OCI-LY7 (cell line): Measurements from ENCODE around the gene CCR7. TPM values are rescaled to one million over a fixed set of nuclear protein-coding genes. Genes with fewer than 3 reads are reported as not detected.

ENCODE experiments used
- BruUV-seq: library from RNA; stranded (reverse); fragments of 400-500 nt; replicated peaks from 2 replicates; lab custom pipeline; 2021; lab: Mats Ljungman, UMichigan
- CTCF ChIA-PET: fragments of 300-600 bp; sonication (Branson Sonifier 250); formaldehyde crosslinking; loops from one replicate; lab custom pipeline; 2022; ENCODE audit warnings: antibody characterized with exemption; ENCODE audit not compliant: unreplicated experiment; lab: Charles Lee
- POLR2A ChIA-PET: fragments of 300-600 bp; sonication (Branson Sonifier 250); formaldehyde crosslinking; loops from one replicate; lab custom pipeline; 2022; ENCODE audit warnings: antibody characterized with exemption; lab: Charles Lee
- DNase-seq: peaks from one replicate; pipeline ENCODE4 v3.0.0-alpha.2; 2015; ENCODE audit warnings: low spot score
- H2AFZ ChIP-seq: fragments of 200-600 bp; sonication (generic), shearing (Covaris generic); 2 replicates; pipeline ENCODE4 v1.6.1; 2014; ENCODE audit warnings: mild to moderate bottlenecking, antibody characterized with exemption, low read length, moderate library complexity
- H3K27ac ChIP-seq: fragments of 200-600 bp; sonication (generic); 2 replicates; pipeline ENCODE4 v1.5.1; 2014; ENCODE audit warnings: mixed run types, low read depth, mild to moderate bottlenecking, moderate library complexity, low read length, inconsistent platforms; ENCODE audit not compliant: poor library complexity, severe bottlenecking
- H3K36me3 ChIP-seq: fragments of 200-600 bp; sonication (generic); 2 replicates; pipeline ENCODE4 v1.6.1; 2014; ENCODE audit warnings: mild to moderate bottlenecking, antibody characterized with exemption, low read length, moderate library complexity, mixed read lengths; ENCODE audit not compliant: insufficient read depth
- H3K4me1 ChIP-seq: fragments of 200-600 bp; sonication (generic); 2 replicates; pipeline ENCODE4 v1.5.1; 2014; ENCODE audit warnings: mild to moderate bottlenecking, low read length; ENCODE audit not compliant: insufficient read depth, poor library complexity, severe bottlenecking
- H3K4me2 ChIP-seq: fragments of 200-600 bp; sonication (generic); 2 replicates; pipeline ENCODE4 v1.6.1; 2014; ENCODE audit warnings: mild to moderate bottlenecking, low read length
- H3K4me3 ChIP-seq: fragments of 200-600 bp; sonication (generic); 2 replicates; pipeline ENCODE4 v1.5.1; 2014; ENCODE audit warnings: mild to moderate bottlenecking, low read depth, low read length; ENCODE audit not compliant: poor library complexity, severe bottlenecking
- H3K79me2 ChIP-seq: fragments of 200-600 bp; sonication (generic); 2 replicates; pipeline ENCODE4 v1.6.1; 2016; ENCODE audit warnings: low read depth, mild to moderate bottlenecking, low read length, moderate library complexity, mixed read lengths; ENCODE audit not compliant: insufficient read depth
- H3K9me2 ChIP-seq: fragments of 200-600 bp; sonication (generic); 2 replicates; pipeline ENCODE4 v1.6.1; 2016; ENCODE audit warnings: mild to moderate bottlenecking, low read length, mixed read lengths; ENCODE audit not compliant: insufficient read depth
- H3K9me3 ChIP-seq: fragments of 200-600 bp; sonication (generic); 2 replicates; pipeline ENCODE4 v1.6.1; 2014; ENCODE audit warnings: mild to moderate bottlenecking, mixed run types, low read length, mixed read lengths
- H4K20me1 ChIP-seq: fragments of 200-600 bp; sonication (generic); 2 replicates; pipeline ENCODE4 v1.6.1; 2014; ENCODE audit warnings: mild to moderate bottlenecking, antibody characterized with exemption, low read length, moderate library complexity, mixed read lengths; ENCODE audit not compliant: insufficient read depth
- CTCF ChIP-seq: fragments of 200-600 bp; sonication (generic); conservative IDR thresholded peaks from 2 replicates; pipeline ENCODE4 v1.5.1; 2014; ENCODE audit warnings: mild to moderate bottlenecking, antibody characterized with exemption, low read length, moderate library complexity, mixed read lengths
- EZH2phosphoT487 ChIP-seq: fragments of 200-600 bp; sonication (generic); IDR thresholded peaks from 2 replicates; pipeline ENCODE4 v1.6.1; 2018; ENCODE audit warnings: low read depth, borderline replicate concordance, mild to moderate bottlenecking, mixed run types, antibody characterized with exemption, low read length, moderate library complexity, mixed read lengths
- intact Hi-C: fragments of 100-400 bp; cut with micrococcal nuclease; formaldehyde crosslinking; loops from one replicate; pipeline ENCODE4 v1.10.0; 2022; ENCODE audit not compliant: unreplicated experiment
- total RNA-seq, 2 experiments: library from RNA; depleted of rRNA in 1 of 2; stranded (reverse); fragments of >200 nt in 1 of 2; shearing (Covaris generic) in 1 of 2; gene quantifications; 2 replicates each; pipeline ENCODE4 v1.2.3, GENCODE V29; 2014 to 2022

Gene CCR7
- total RNA-seq, 2 experiments from 2014 or later: 0.48 to 2.3 TPM

- no peak for DNase-seq
- Histone ChIP-seq H3K4me3 (no peak overlapping the region), H3K27ac (no peak overlapping the region), H4K20me1 (no peaks in the 10 kb centered on the region), H3K9me2 (no peaks in the 10 kb centered on the region), H3K9me3 (peaks cover 9% of the 10 kb centered on the region; the same call in 1 of the 2 replicates), H2AFZ (peak overlapping the region; percentile 88; the same call in 1 of the 2 replicates), H3K79me2 (no peaks in the 10 kb centered on the region), H3K4me1 (peaks cover 44% of the 10 kb centered on the region), H3K36me3 (no peaks in the 10 kb centered on the region), H3K4me2 (peak overlapping the region; percentile 60; the same call in 1 of the 2 replicates)
- no peak for TF ChIP-seq EZH2phosphoT487
- TF ChIP-seq CTCF: no peak
- no TSS peak for BruUV-seq
- CTCF ChIA-PET: interaction anchor here (0.7 to 1.1 kb wide), 2 partner anchors 18 to 37 kb away, joined by 3 read pairs; no protein-coding TSS in a partner anchor
- POLR2A ChIA-PET: interaction anchor here (0.8 to 1.0 kb wide), 2 partner anchors 16 to 18 kb away, joined by 3 to 4 read pairs; no protein-coding TSS in a partner anchor
- intact Hi-C loops: loop anchor here (2.0 to 10.0 kb wide), 2 partner anchors 17 to 1087 kb away; partner anchors contain the start of gene EIF1
Measured at GRCh38 chr17:40597556-40598300, 32.5 kb upstream of the CCR7 start.

- no peaks in the 10 kb centered on the region for H3K79me2 ChIP-seq
- TF ChIP-seq CTCF: no peak
- H4K20me1 ChIP-seq: no peaks in the 10 kb centered on the region
- no peak overlapping the region for H3K27ac ChIP-seq
- H3K4me2 ChIP-seq: no peak overlapping the region
- H3K4me3 ChIP-seq: no peak overlapping the region
- intact Hi-C loops: loop anchor here (10.0 kb wide), 1 partner anchor 1088 kb away; the partner anchor contains the start of gene EIF1
- peak overlapping the region; percentile 95; the same call in 1 of the 2 replicates for H2AFZ ChIP-seq
- DNase-seq: no peak
- H3K4me1 ChIP-seq: peaks cover 44% of the 10 kb centered on the region
- ChIA-PET POLR2A (no interaction called here), CTCF (interaction anchor here (0.7 to 1.1 kb wide), 2 partner anchors 19 to 36 kb away, joined by 3 read pairs; no protein-coding TSS in a partner anchor)
- H3K36me3 ChIP-seq: no peaks in the 10 kb centered on the region
- H3K9me3 ChIP-seq: peaks cover 9% of the 10 kb centered on the region; the same call in 1 of the 2 replicates
- no TSS peak for BruUV-seq
- no peaks in the 10 kb centered on the region for H3K9me2 ChIP-seq
Measured at GRCh38 chr17:40597156-40597555, 31.9 kb upstream of the CCR7 start.
